Activated CD4-positive, alpha-beta memory T cell treated with anti-CD3 and anti-CD28 coated beads, Interleukin-2, amount 10 ng/mL, durations not matched to agents 7 days and 5 days (primary cell): Measurements from ENCODE around the gene SAXO2. TPM values are rescaled to one million over a fixed set of nuclear protein-coding genes. Genes with fewer than 3 reads are reported as not detected.
"Not testable (repeated sequence)": the region's sequence is repeated elsewhere in the genome, so short reads cannot be mapped to it uniquely, and the experiment has no call there.

Experiments
- CTCF ChIA-PET: fragments of 350-600 bp; sonication (Branson Sonifier 250); formaldehyde crosslinking; loops from one replicate; lab custom pipeline; 2021; ENCODE audit warnings: antibody characterized with exemption, inconsistent platforms; lab: Charles Lee
- POLR2A ChIA-PET: fragments of 350-600 bp; sonication (Branson Sonifier 250); formaldehyde crosslinking; loops from one replicate; lab custom pipeline; 2021; ENCODE audit warnings: antibody characterized with exemption; lab: Charles Lee
- DNase-seq: peaks from one replicate; pipeline ENCODE4 v3.0.0-alpha.2; 2020
- H3K27ac Mint-ChIP-seq: one replicate; pipeline ENCODE4 v1.8.0; 2021; ENCODE audit warnings: mild to moderate bottlenecking, mixed read lengths
- H3K27me3 Mint-ChIP-seq: one replicate; pipeline ENCODE4 v1.8.0; 2021; ENCODE audit warnings: mixed read lengths
- H3K36me3 Mint-ChIP-seq: one replicate; pipeline ENCODE4 v1.8.0; 2021; ENCODE audit warnings: low read depth, mixed read lengths
- H3K4me1 Mint-ChIP-seq: one replicate; pipeline ENCODE4 v1.8.0; 2021; ENCODE audit warnings: mixed read lengths
- H3K4me3 Mint-ChIP-seq: one replicate; pipeline ENCODE4 v1.8.0; 2021; ENCODE audit warnings: mild to moderate bottlenecking, mixed read lengths
- H3K9me3 Mint-ChIP-seq: one replicate; pipeline ENCODE4 v1.8.0; 2021; ENCODE audit warnings: mixed read lengths
- total RNA-seq, 2 experiments: library from RNA; stranded (reverse); gene quantifications; one replicate each; pipeline ENCODE4 v1.2.3, GENCODE V29; 2021

Gene SAXO2
- under 1 TPM in 1 of 2 experiments, not detected in 1; 0.60 TPM for total RNA-seq

DNA sequence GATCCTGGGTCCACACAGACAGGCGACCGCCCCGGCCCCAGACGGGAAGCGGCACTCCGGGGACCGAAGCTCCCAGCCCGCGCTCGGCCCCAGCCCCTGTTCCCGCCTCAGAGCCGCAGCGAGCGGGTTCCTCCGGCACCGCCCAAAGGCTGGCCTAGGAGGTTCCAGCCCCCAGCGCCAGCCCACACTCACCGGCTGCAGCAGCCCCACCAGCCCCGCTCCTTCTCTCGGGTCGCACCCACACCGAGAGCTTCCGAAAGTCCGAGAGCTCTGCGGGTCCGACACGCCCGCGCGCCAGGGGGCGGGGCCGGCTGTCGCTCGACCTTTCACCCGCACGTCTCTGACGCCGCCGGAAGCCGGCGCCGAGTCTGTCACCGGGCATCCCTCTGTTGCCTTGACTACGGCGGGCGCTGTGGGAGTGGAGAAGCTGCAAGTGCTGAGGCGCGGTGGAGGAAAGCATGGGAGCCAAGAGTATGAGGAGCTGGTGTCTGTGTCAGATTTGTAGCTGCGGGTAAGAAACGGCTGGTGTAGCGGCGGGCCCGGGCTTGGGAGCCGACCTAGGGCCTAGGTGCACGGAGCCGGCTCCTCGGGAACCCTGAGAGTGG is at the start of gene SAXO2, which contains the start of gene EFL1:
Gene SAXO2, plus strand, starts transcription at position 397 of the 605 bp plus-strand sequence. Its CDS starts 62 bp downstream, at position 459.
Gene EFL1, minus strand, starts transcription at position 313 of the 605 bp plus-strand sequence. CDS start 956 bp downstream, outside the sequence.
- ChIA-PET CTCF (interaction anchor here (1.3 kb wide), 1 partner anchor 10 kb away, joined by 4 read pairs; no protein-coding TSS in a partner anchor), POLR2A (interaction anchor here (1.0 to 1.4 kb wide), 3 partner anchors 34 to 487 kb away, joined by 3 to 7 read pairs (median 3); no protein-coding TSS in a partner anchor)
- peaks cover 16% of the 10 kb centered on the region for H3K36me3 Mint-ChIP-seq
- no peaks in the 10 kb centered on the region for H3K9me3 Mint-ChIP-seq
- peak within 1 kb of the TSS; percentile 90 for H3K4me3 Mint-ChIP-seq
- peak within 1 kb of the TSS; percentile 83 for H3K27ac Mint-ChIP-seq
- peak; percentile 94 for DNase-seq
- H3K4me1 Mint-ChIP-seq: peaks cover 34% of the 10 kb centered on the region
- H3K27me3 Mint-ChIP-seq: no peaks in the 10 kb centered on the region

DNA sequence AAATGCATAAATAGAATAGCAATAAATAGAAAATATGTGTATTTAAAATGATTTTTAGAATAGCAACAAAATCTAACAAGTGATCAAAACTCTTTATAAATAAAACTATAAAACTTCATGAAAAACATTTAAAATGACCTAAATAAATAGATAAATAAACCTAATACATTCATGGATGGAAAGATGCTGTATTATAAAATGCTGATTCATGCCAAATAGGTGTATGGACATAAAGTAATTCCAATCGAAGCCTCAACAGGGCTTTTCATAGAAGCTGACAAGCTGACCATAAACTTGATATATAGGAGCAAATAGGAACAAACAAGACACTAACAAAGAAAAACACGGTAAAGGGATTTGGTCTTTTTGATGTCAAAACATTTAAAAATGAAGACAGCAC is 46.5 kb upstream of the SAXO2 start:
- DNase-seq, H3K4me1 Mint-ChIP-seq, H3K27me3 Mint-ChIP-seq, POLR2A ChIA-PET, H3K27ac Mint-ChIP-seq, H3K9me3 Mint-ChIP-seq, CTCF ChIA-PET, H3K4me3 Mint-ChIP-seq: not testable (repeated sequence)
- peaks cover 15% of the 10 kb centered on the region for H3K36me3 Mint-ChIP-seq

DNA sequence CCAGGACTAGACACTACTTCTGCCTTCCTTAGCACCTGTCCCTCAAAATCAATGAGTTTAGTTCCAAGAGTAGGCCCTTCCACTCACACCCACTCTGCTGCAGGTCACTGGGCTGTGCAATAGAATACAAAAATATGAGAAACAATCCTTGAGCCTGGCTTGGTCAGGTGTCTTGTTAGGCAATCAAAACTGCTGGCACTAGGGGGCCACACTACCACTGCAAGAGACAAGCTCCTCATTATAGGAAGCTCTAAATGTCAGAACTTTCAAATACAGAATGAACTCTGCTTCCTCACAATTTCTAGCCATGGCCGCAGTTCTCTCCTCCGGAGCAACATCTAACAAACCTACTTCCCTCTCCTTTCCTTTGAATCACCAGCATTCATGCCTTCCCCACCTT is 41.1 kb upstream of the SAXO2 start:
- H3K36me3 Mint-ChIP-seq: peaks cover 13% of the 10 kb centered on the region
- H3K27ac Mint-ChIP-seq, H3K4me3 Mint-ChIP-seq, H3K9me3 Mint-ChIP-seq, H3K27me3 Mint-ChIP-seq, POLR2A ChIA-PET, H3K4me1 Mint-ChIP-seq: not testable (repeated sequence)
- CTCF ChIA-PET: interaction anchor here (0.6 kb wide), 1 partner anchor 1814 kb away, joined by 3 read pairs; no protein-coding TSS in a partner anchor
- peak; percentile 23 for DNase-seq

DNA sequence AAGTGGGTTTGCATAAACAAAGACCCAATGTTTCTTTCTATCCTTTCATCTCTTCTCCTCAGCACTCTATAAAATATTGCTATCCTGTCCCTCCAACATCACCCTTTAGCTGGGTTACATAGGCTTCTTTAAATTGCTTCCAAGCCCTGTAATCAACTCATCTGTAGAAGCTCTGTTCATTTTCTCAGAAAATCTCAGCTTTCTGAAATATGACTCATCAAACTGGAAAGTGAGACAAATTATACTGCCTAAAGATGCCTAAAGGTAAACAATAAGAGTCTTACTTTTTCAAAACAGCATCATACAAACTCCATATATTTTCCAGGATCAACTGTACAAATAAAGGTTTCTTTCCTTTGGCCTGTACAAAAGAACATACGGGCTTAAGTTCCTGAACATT is 33.9 kb upstream of the SAXO2 start:
- ChIA-PET CTCF (no interaction called here), POLR2A (interaction anchor here (2.5 kb wide), 1 partner anchor 34 kb away, joined by 7 read pairs; the partner anchor contains the start of genes EFL1 and SAXO2)
- H3K4me1 Mint-ChIP-seq: peaks cover 18% of the 10 kb centered on the region
- peaks cover 34% of the 10 kb centered on the region for H3K36me3 Mint-ChIP-seq
- DNase-seq: no peak
- no peak overlapping the region for H3K27ac Mint-ChIP-seq
- H3K9me3 Mint-ChIP-seq: no peaks in the 10 kb centered on the region
- no peak overlapping the region for H3K4me3 Mint-ChIP-seq
- H3K27me3 Mint-ChIP-seq: no peaks in the 10 kb centered on the region

DNA sequence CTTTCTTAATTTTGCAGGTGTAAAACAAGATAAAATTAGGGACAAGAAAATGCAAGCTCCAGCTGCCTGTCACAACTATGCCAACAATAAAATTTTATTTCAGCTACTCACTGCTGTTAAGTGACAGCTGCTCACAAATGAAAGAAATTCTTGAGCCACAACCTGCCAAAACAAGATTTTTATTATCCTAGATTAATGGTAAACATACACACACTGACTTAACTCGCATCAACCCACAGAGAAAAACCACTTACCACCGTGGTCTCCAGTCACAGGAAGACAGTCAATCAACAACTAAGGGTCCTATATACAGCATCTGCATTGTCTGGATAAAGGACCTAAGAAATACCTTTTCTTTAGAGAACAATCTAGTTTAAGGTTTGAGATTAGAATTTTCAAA is 31.4 kb upstream of the SAXO2 start:
- POLR2A ChIA-PET: no interaction called here
- CTCF ChIA-PET: no interaction called here
- DNase-seq: peak; percentile 18
- peaks cover 18% of the 10 kb centered on the region for H3K4me1 Mint-ChIP-seq
- no peaks in the 10 kb centered on the region for H3K27me3 Mint-ChIP-seq
- H3K4me3 Mint-ChIP-seq: no peak overlapping the region
- no peaks in the 10 kb centered on the region for H3K9me3 Mint-ChIP-seq
- peaks cover 33% of the 10 kb centered on the region for H3K36me3 Mint-ChIP-seq
- H3K27ac Mint-ChIP-seq: no peak overlapping the region

GRCh38 chr15:82231842-82232241 is 30.8 kb upstream of the SAXO2 start:
- ChIA-PET POLR2A (no interaction called here), CTCF (no interaction called here)
- no peak overlapping the region for H3K4me3 Mint-ChIP-seq
- H3K27me3 Mint-ChIP-seq: no peaks in the 10 kb centered on the region
- H3K4me1 Mint-ChIP-seq: peaks cover 18% of the 10 kb centered on the region
- no peaks in the 10 kb centered on the region for H3K9me3 Mint-ChIP-seq
- H3K36me3 Mint-ChIP-seq: peaks cover 31% of the 10 kb centered on the region
- no peak overlapping the region for H3K27ac Mint-ChIP-seq
- no peak for DNase-seq

DNA sequence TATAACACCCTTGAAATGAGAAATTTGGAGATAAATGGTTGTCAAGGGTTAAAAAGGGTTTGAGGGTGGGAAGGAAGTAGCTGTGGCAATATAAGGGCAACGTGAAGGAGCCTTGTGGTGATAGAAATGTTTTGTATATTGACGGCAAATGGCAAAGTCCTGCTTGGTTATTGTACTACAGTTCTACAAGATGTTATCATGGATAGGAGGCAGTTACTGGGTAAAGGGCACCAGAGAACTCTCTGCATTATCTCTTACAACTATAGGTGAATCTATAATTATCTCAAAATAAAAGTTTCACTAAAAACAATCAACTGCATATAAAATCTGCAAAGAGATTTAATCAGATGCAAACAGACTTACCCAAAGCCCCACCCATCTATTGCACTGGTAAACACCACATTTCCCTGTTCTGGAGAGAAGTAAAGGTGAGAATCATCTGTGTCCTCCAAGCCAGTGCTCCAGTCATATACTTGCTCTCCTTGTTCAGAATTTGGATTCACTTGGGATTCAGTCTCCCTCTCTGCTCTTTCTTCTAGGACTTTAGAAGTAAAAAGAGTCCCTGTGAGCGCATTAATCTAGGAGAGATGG is 24.6 kb upstream of the SAXO2 start:
- CTCF ChIA-PET, DNase-seq, H3K27ac Mint-ChIP-seq, POLR2A ChIA-PET, H3K4me3 Mint-ChIP-seq, H3K9me3 Mint-ChIP-seq, H3K27me3 Mint-ChIP-seq, H3K4me1 Mint-ChIP-seq: not testable (repeated sequence)
- H3K36me3 Mint-ChIP-seq: peaks cover 38% of the 10 kb centered on the region

DNA sequence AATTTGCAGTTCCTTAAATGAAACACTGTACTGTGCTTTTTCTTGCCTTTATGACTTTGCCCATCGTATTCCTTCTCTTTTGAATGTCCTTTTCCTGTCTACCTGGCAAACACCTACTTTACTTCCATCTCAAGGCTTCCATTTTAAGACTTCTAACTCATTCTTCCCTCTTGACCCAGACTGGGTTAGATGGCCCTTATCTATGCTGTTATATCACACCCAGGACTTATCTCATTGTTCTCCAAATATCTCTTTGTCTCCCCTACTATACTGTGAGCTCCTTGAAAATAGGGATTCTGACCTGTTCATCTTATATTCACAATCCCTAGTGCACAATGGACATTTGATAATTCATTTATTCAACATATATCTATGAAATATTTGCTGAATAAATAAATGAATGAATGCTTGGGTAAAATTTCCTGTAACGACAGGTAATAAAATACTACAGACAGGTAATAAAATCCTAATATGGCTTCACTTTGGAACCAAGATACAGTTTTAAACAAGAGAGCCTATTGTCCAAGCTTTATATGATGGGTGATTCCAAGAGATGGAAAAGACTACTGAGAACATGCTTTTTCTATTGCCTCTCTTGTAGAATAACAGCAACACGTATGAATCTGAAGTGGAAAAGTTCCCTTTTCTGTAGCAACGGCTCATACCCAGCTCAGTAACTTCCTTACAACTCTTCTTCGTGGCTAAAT is 22.8 kb upstream of the SAXO2 start:
- DNase-seq: no peak
- Mint-ChIP-seq H3K36me3 (peaks cover 44% of the 10 kb centered on the region), H3K9me3 (no peaks in the 10 kb centered on the region), H3K4me3 (no peak overlapping the region), H3K4me1 (peaks cover 11% of the 10 kb centered on the region), H3K27me3 (no peaks in the 10 kb centered on the region), H3K27ac (no peak overlapping the region)
- ChIA-PET CTCF (no interaction called here), POLR2A (no interaction called here)

- CTCF ChIA-PET, DNase-seq, H3K9me3 Mint-ChIP-seq, H3K4me3 Mint-ChIP-seq, H3K27ac Mint-ChIP-seq, H3K27me3 Mint-ChIP-seq, POLR2A ChIA-PET: not testable (repeated sequence)
- H3K36me3 Mint-ChIP-seq: peaks cover 52% of the 10 kb centered on the region
- H3K4me1 Mint-ChIP-seq: peaks cover 29% of the 10 kb centered on the region
Observed at GRCh38 chr15:82241836-82242499, 20.6 kb upstream of the SAXO2 start.

- Mint-ChIP-seq H3K36me3 (peaks cover 53% of the 10 kb centered on the region), H3K4me1 (peaks cover 34% of the 10 kb centered on the region)
- H3K27ac Mint-ChIP-seq, DNase-seq, CTCF ChIA-PET, H3K9me3 Mint-ChIP-seq, H3K27me3 Mint-ChIP-seq, POLR2A ChIA-PET, H3K4me3 Mint-ChIP-seq: not testable (repeated sequence)
Observed at GRCh38 chr15:82243644-82244043, 19.0 kb upstream of the SAXO2 start.

DNA sequence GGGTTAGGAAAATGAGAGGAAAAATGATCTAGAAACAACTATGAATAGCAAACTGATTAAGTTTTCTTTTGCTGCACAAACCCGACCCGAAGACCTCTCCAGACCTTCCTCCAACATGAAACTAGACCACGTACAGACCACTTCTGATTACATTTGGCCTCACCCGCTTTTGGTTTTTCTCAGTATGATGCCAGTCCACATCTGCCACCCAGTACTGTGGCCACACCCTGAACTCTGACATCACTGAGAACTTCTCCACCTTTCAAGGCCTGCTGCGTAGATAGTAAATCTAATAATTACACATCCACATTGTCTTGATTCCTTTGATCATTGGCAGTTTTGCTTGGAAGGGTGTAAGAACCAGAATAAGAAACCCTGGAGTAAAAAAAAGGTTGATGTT is 16.7 kb upstream of the SAXO2 start:
- Mint-ChIP-seq H3K4me1 (peaks cover 34% of the 10 kb centered on the region), H3K27ac (peak overlapping the region; percentile 57), H3K36me3 (peaks cover 41% of the 10 kb centered on the region)
- H3K27me3 Mint-ChIP-seq, H3K9me3 Mint-ChIP-seq, CTCF ChIA-PET, POLR2A ChIA-PET, H3K4me3 Mint-ChIP-seq: not testable (repeated sequence)
- peak; percentile 18 for DNase-seq

DNA sequence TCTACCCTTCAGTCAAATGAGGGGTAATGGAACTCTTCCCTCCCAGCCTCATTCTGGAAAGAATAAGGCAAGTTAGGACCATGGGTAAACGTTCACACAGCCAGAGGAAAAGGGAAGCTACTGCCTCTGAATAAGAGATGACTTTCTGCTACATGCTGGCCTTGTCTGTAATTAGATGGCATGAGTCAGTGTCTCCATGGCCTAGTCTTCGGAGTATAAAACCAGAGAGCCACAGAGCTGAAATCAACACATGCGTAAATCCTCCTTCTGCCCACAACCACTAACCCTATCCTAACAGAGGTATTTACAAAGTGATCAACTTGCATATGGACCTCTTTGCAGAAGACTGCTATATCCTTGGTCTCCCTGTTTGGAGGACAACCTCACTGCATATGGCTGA is 14.4 kb upstream of the SAXO2 start:
- H3K4me1 Mint-ChIP-seq: peaks cover 28% of the 10 kb centered on the region
- H3K27me3 Mint-ChIP-seq, POLR2A ChIA-PET, DNase-seq, H3K4me3 Mint-ChIP-seq, CTCF ChIA-PET, H3K9me3 Mint-ChIP-seq, H3K27ac Mint-ChIP-seq: not testable (repeated sequence)
- H3K36me3 Mint-ChIP-seq: peaks cover 35% of the 10 kb centered on the region
